Left renal pelvis (tissue), 4 donors: ENCODE data around the gene ZNF239. TPM values are rescaled to one million over a fixed set of nuclear protein-coding genes. Genes with fewer than 3 reads are reported as not detected.
A peak's percentile ranks its signal among the peaks of the same experiment; 100 is the strongest.
"Not testable (repeated sequence)": the region's sequence is repeated elsewhere in the genome, so short reads cannot be mapped to it uniquely, and the experiment has no call there.

Experiments used
- DNase-seq, 4 donors: peaks; one replicate each; pipeline ENCODE4 v3.0.0-alpha.2; 2013; ENCODE audit warnings: low read depth in 4 of 4, low spot score in 3 of 4
- polyA plus RNA-seq, 4 donors: library from polyadenylated mRNA; unstranded; fragments of 120-200 nt; gene quantifications; one replicate each; pipeline ENCODE4 v1.2.1, GENCODE V29; 2013; ENCODE audit not compliant: insufficient read length in 4 of 4

Gene ZNF239
- 10 to 100 TPM; 10.4 to 13.8 (median 12.2) TPM for polyA plus RNA-seq

GRCh38 chr10:43574001-43574892 lies at the start of gene ZNF239:
Gene ZNF239 (minus strand): TSS chr10:43574616. CDS start chr10:43558079, 16,537 bp downstream.
- peak; percentile 74 to 79 (median 78) for DNase-seq

GRCh38 chr10:43623351-43623750 lies 48.9 kb upstream of the ZNF239 start:
- DNase-seq = no peak

GRCh38 chr10:43622038-43622437 lies 47.6 kb upstream of the ZNF239 start:
- DNase-seq = no peak

- DNase-seq = no peak
Observed at GRCh38 chr10:43619368-43619767, 45.0 kb upstream of the ZNF239 start.

GRCh38 chr10:43616697-43617370 lies 42.4 kb upstream of the ZNF239 start:
- no peak for DNase-seq

GRCh38 chr10:43610636-43611035 lies 36.2 kb upstream of the ZNF239 start:
- DNase-seq = no peak

- DNase-seq = no peak
Observed at GRCh38 chr10:43607199-43607573, 32.8 kb upstream of the ZNF239 start.

GRCh38 chr10:43606323-43607198 lies 32.1 kb upstream of the ZNF239 start, which contains the start of gene ZNF485:
Gene ZNF485 (plus strand): TSS chr10:43606438. CDS start chr10:43607051, 613 bp downstream.
- peak in 2 of 4 donors; percentile 43 to 60 for DNase-seq

- DNase-seq = no peak
Observed at GRCh38 chr10:43605850-43606322, 31.5 kb upstream of the ZNF239 start.

GRCh38 chr10:43601576-43601975 lies 27.2 kb upstream of the ZNF239 start:
- DNase-seq = not testable (repeated sequence)

GRCh38 chr10:43599333-43599732 lies 24.9 kb upstream of the ZNF239 start:
- DNase-seq = no peak

GRCh38 chr10:43598446-43598845 lies 24.0 kb upstream of the ZNF239 start:
- no peak for DNase-seq

GRCh38 chr10:43596546-43596945 lies 22.1 kb upstream of the ZNF239 start:
- DNase-seq = no peak

GRCh38 chr10:43595739-43596298 lies 21.4 kb upstream of the ZNF239 start:
- DNase-seq = no peak

GRCh38 chr10:43594944-43595589 lies 20.7 kb upstream of the ZNF239 start:
- DNase-seq = no peak

- DNase-seq = no peak
Observed at GRCh38 chr10:43591303-43591904, 17.0 kb upstream of the ZNF239 start.

- DNase-seq = not testable (repeated sequence)
Observed at GRCh38 chr10:43586730-43587115, 12.3 kb upstream of the ZNF239 start.

- DNase-seq = no peak
Observed at GRCh38 chr10:43585981-43586729, 11.7 kb upstream of the ZNF239 start.

GRCh38 chr10:43585046-43585445 lies 10.6 kb upstream of the ZNF239 start:
- DNase-seq = no peak
